ENCODE measurements around the gene MITF. TPM values are rescaled to one million over a fixed set of nuclear protein-coding genes. Genes with fewer than 3 reads are reported as not detected.

The MITF gene
- total and polyA plus RNA-seq, 2 of the 4 experiments (the other 2 are of a cell fraction), result 6.5 to 16.7 TPM

DNA sequence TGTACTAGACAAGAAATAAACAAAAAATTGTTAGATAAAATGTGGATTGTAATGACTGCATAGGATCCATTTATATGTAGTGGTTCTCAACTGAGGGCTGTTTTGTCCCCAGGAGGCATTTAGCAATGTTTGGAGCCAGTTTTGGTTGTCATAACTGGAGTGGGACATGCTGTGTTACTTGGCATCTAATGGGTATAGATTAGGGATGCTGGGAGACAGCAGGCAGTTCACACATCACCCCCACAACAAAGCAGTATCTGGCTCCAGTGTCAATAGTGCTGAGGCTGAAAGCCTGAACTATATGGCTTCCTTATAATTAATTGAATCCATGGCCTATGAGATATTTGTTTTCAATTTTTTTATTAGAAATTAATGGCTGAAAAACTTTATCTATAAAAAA lies 188.3 kb downstream of the MITF start:
- no peak overlapping the region for H4K8ac ChIP-seq (ENCODE audit: low read depth in 2 of 2, low read length in 2 of 2)
- POLR2A ChIA-PET (ENCODE audit: unreplicated experiment), result no interaction called here
- H3K36me3 ChIP-seq (ENCODE audit: control insufficient read depth, insufficient read depth, low read length), result no peaks in the 10 kb centered on the region
- dilution Hi-C loops (cut with HindIII; ENCODE audit: low sequenced_read_pairs, unreplicated experiment), result loop anchor here (25.0 kb wide), 1 partner anchor 240 kb away; no protein-coding TSS in a partner anchor
- no peaks in the 10 kb centered on the region for H3K27me3 ChIP-seq (ENCODE audit: control insufficient read depth, insufficient read depth, low read length)
- no peak for TF ChIP-seq RAD21 (IDR thresholded peaks at IDR 0.05; ENCODE audit: low read length)
- TF ChIP-seq MAFK (IDR thresholded peaks at IDR 0.05; ENCODE audit: low read depth, low read length), result no peak
- TF ChIP-seq, protein P1, sequence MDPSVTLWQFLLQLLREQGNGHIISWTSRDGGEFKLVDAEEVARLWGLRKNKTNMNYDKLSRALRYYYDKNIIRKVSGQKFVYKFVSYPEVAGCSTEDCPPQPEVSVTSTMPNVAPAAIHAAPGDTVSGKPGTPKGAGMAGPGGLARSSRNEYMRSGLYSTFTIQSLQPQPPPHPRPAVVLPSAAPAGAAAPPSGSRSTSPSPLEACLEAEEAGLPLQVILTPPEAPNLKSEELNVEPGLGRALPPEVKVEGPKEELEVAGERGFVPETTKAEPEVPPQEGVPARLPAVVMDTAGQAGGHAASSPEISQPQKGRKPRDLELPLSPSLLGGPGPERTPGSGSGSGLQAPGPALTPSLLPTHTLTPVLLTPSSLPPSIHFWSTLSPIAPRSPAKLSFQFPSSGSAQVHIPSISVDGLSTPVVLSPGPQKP (IDR thresholded peaks at IDR 0.05; ENCODE audit: borderline replicate concordance, low read depth, low read length), result no peak
- no peak for TF ChIP-seq NFE2L2 (IDR thresholded peaks at IDR 0.05; ENCODE audit: low read depth, low read length)
- no peak for TF ChIP-seq FOS (IDR thresholded peaks at IDR 0.05; ENCODE audit: low read depth, low read length)
- TF ChIP-seq MAZ (IDR thresholded peaks at IDR 0.05; ENCODE audit: borderline replicate concordance, low read depth, low read length), result no peak
- no peak for TF ChIP-seq CEBPB (IDR thresholded peaks at IDR 0.05; ENCODE audit: low read depth, low read length)
- no peak for TF ChIP-seq POLR2A (IDR thresholded peaks at IDR 0.05; ENCODE audit: low read depth, low read length)
- TF ChIP-seq MXI1 (IDR thresholded peaks at IDR 0.05; ENCODE audit: borderline replicate concordance, low read depth, low read length), result no peak
- TF ChIP-seq CHD1 (IDR thresholded peaks at IDR 0.05; ENCODE audit: low read depth, low read length), result no peak
- TF ChIP-seq SMC3 (IDR thresholded peaks at IDR 0.05; ENCODE audit: low read depth, low read length), result no peak
- TF ChIP-seq, protein P2, sequence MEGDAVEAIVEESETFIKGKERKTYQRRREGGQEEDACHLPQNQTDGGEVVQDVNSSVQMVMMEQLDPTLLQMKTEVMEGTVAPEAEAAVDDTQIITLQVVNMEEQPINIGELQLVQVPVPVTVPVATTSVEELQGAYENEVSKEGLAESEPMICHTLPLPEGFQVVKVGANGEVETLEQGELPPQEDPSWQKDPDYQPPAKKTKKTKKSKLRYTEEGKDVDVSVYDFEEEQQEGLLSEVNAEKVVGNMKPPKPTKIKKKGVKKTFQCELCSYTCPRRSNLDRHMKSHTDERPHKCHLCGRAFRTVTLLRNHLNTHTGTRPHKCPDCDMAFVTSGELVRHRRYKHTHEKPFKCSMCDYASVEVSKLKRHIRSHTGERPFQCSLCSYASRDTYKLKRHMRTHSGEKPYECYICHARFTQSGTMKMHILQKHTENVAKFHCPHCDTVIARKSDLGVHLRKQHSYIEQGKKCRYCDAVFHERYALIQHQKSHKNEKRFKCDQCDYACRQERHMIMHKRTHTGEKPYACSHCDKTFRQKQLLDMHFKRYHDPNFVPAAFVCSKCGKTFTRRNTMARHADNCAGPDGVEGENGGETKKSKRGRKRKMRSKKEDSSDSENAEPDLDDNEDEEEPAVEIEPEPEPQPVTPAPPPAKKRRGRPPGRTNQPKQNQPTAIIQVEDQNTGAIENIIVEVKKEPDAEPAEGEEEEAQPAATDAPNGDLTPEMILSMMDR (conservative IDR thresholded peaks at IDR 0.05; ENCODE audit: low read depth, low read length), result no peak
- no peak for TF ChIP-seq RFX5 (IDR thresholded peaks at IDR 0.05; ENCODE audit: low read depth, low read length)
- TF ChIP-seq RCOR1 (IDR thresholded peaks at IDR 0.05; ENCODE audit: insufficient replicate concordance, low read length), result no peak
- TF ChIP-seq, protein P3, sequence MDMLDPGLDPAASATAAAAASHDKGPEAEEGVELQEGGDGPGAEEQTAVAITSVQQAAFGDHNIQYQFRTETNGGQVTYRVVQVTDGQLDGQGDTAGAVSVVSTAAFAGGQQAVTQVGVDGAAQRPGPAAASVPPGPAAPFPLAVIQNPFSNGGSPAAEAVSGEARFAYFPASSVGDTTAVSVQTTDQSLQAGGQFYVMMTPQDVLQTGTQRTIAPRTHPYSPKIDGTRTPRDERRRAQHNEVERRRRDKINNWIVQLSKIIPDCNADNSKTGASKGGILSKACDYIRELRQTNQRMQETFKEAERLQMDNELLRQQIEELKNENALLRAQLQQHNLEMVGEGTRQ (IDR thresholded peaks at IDR 0.05; ENCODE audit: low read depth, low read length), result no peak
- no peak for TF ChIP-seq BHLHE40 (IDR thresholded peaks at IDR 0.05; ENCODE audit: low read depth, low read length)
- no peak overlapping the region for H2BK5ac ChIP-seq (ENCODE audit: low read depth, low read length, poor library complexity, severe bottlenecking)
- no peak overlapping the region for H2AK5ac ChIP-seq (ENCODE audit: low read depth, low read length)
- intact Hi-C loops (cut with micrococcal nuclease), result no loop called here
- no peak overlapping the region for H2AK9ac ChIP-seq (replicated peaks; ENCODE audit: low read depth, low read length, poor library complexity)
- H3K14ac ChIP-seq (replicated peaks; ENCODE audit: low read depth, low read length), result no peak overlapping the region
- H2AFZ ChIP-seq (replicated peaks; ENCODE audit: low read length, poor library complexity), result no peak overlapping the region
- H3K56ac ChIP-seq (ENCODE audit: extremely low read depth, insufficient read depth, low read length), result no peak overlapping the region
- in situ Hi-C loops (cut with MboI; ENCODE audit: low sequenced_read_pairs), result no loop called here
- no peak overlapping the region for H2BK20ac ChIP-seq (ENCODE audit: low read depth, low read length)
- ATAC-seq (ENCODE audit: low read depth) (no peak), DNase-seq (no peak)
- H4K5ac ChIP-seq (ENCODE audit: low read depth, low read length), result no peak overlapping the region
- no peak overlapping the region for H3K4me2 ChIP-seq (ENCODE audit: low read depth, low read length)
- no peak overlapping the region for H3K4me3 ChIP-seq (ENCODE audit: insufficient read depth, low read depth, low read length)
- CTCF ChIA-PET, result no interaction called here
- H3K23ac ChIP-seq (ENCODE audit: low read depth, low read length), result no peak overlapping the region
- no peak overlapping the region for H3K9ac ChIP-seq (ENCODE audit: low read depth, low read length)
- no peak overlapping the region for H2BK15ac ChIP-seq (ENCODE audit: low read depth, low read length)
- H3K18ac ChIP-seq (ENCODE audit: low read depth, low read length), result no peak overlapping the region
- H3K4me1 ChIP-seq (ENCODE audit: control insufficient read depth, insufficient read depth, low read length), result peaks cover 5% of the 10 kb centered on the region
- H3K9me1 ChIP-seq (ENCODE audit: insufficient read depth, low read length), result peaks cover 12% of the 10 kb centered on the region
- no peaks in the 10 kb centered on the region for H3K9me3 ChIP-seq (ENCODE audit: control insufficient read depth, insufficient read depth, low read length)
- H4K20me1 ChIP-seq (ENCODE audit: insufficient read depth, low read length), result no peaks in the 10 kb centered on the region
- BruUV-seq (replicated peaks), result no TSS peak
- H3K4ac ChIP-seq (ENCODE audit: low read depth, low read length), result no peak overlapping the region
- no peak overlapping the region for H3K27ac ChIP-seq (ENCODE audit: insufficient read depth, low read length)
- peaks cover 15 to 40% of the 10 kb centered on the region in 2 experiments for H3K79me1 ChIP-seq (ENCODE audit: low read depth in 1 of 2, low read length in 2 of 2)
- no peak overlapping the region for H2BK120ac ChIP-seq (ENCODE audit: low read depth, low read length)
- no peak overlapping the region for H4K91ac ChIP-seq (ENCODE audit: insufficient read depth, low read depth, low read length)

Data from IMR-90 (cell line).